ENCODE measurements around the gene NT5C1A. TPM values are rescaled to one million over a fixed set of nuclear protein-coding genes. Genes with fewer than 3 reads are reported as not detected.
A peak's percentile ranks its signal among the peaks of the same experiment; 100 is the strongest.

The NT5C1A gene
- total RNA-seq (2014; rRNA removed), result not detected in 2 replicates
- not detected for Bru-seq, nascent RNA
- not detected for BruChase-seq, experiment 1, labeled RNA remaining after a 6-hour chase
- not detected for BruChase-seq, experiment 2, labeled RNA remaining after a 2-hour chase
- long read RNA-seq, result 0 reads

GRCh38 chr1:39671793-39672550 is at the start of gene NT5C1A:
NT5C1A (minus strand) TSS chr1:39672107; CDS start chr1:39672038, 69 bp downstream.
- BruUV-seq (replicated peaks), result no TSS peak
- H3K36me3 ChIP-seq (ENCODE audit: low read depth, low read length), result no peaks in the 10 kb centered on the region
- CTCF ChIA-PET, result interaction anchor here (0.7 kb wide), 1 partner anchor 1959 kb away, joined by 3 read pairs; no protein-coding TSS in a partner anchor
- no peaks in the 10 kb centered on the region for H4K20me1 ChIP-seq (ENCODE audit: low read length)
- DNase-seq (no peak), ATAC-seq (peak; percentile 67)
- H3F3A ChIP-seq (ENCODE audit: low read length, unreplicated experiment), result no peaks in the 10 kb centered on the region
- intact Hi-C loops (cut with micrococcal nuclease), result no loop called here
- peak within 1 kb of the TSS; percentile 63 for H3K4me3 ChIP-seq (ENCODE audit: low read length)
- no peak for TF ChIP-seq EZH2 (IDR thresholded peaks at IDR 0.05; ENCODE audit: low read length, unreplicated experiment)
- TF ChIP-seq, protein P1, sequence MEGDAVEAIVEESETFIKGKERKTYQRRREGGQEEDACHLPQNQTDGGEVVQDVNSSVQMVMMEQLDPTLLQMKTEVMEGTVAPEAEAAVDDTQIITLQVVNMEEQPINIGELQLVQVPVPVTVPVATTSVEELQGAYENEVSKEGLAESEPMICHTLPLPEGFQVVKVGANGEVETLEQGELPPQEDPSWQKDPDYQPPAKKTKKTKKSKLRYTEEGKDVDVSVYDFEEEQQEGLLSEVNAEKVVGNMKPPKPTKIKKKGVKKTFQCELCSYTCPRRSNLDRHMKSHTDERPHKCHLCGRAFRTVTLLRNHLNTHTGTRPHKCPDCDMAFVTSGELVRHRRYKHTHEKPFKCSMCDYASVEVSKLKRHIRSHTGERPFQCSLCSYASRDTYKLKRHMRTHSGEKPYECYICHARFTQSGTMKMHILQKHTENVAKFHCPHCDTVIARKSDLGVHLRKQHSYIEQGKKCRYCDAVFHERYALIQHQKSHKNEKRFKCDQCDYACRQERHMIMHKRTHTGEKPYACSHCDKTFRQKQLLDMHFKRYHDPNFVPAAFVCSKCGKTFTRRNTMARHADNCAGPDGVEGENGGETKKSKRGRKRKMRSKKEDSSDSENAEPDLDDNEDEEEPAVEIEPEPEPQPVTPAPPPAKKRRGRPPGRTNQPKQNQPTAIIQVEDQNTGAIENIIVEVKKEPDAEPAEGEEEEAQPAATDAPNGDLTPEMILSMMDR (conservative IDR thresholded peaks at IDR 0.05; ENCODE audit: low read depth, low read length), result no peak
- no peak for TF ChIP-seq EZH2phosphoT487 (IDR thresholded peaks at IDR 0.05; ENCODE audit: borderline replicate concordance, low read length)
- no peak within 1 kb of the TSS for H3K9ac ChIP-seq (ENCODE audit: low read length)
- H2AFZ ChIP-seq (ENCODE audit: low read length), result peak within 1 kb of the TSS; percentile 72
- no peaks in the 10 kb centered on the region; the same call in 1 of the 2 replicates for H3K4me1 ChIP-seq (ENCODE audit: insufficient read depth, low read length)
- H3K9me2 ChIP-seq (replicated peaks; ENCODE audit: low read length), result no peaks in the 10 kb centered on the region
- H3K4me2 ChIP-seq (ENCODE audit: low read length), result peak within 1 kb of the TSS; percentile 86
- no peaks in the 10 kb centered on the region for H3K9me3 ChIP-seq (ENCODE audit: low read length)
- POLR2A ChIA-PET (ENCODE audit: unreplicated experiment), result no interaction called here
- no peaks in the 10 kb centered on the region for H3K79me2 ChIP-seq (ENCODE audit: low read length)
- peaks cover 21% of the 10 kb centered on the region for H3K27me3 ChIP-seq (ENCODE audit: low read length)
- no peak within 1 kb of the TSS for H3K27ac ChIP-seq (ENCODE audit: low read length)

DNA sequence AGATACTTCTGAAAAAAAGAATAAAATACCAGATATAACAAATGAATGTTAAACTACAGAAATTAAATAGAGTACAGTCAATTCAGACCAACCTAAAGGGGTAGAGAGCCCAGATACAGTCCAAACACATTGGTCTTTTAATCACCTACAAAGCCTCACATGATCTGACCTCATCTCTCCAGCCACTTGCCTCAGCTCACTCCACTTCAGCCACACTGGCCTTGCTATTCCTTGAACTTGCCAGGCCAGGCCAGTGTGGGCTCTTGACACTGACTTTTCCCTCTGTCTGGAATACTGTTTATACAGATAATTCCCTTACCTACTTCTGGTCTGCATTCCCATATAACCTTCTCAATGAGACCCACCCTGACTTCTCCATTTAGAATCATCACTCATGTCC is 49.8 kb upstream of the NT5C1A start:
- intact Hi-C loops (cut with micrococcal nuclease), result loop anchor here (2.0 to 10.0 kb wide), 4 partner anchors 21 to 627 kb away; no protein-coding TSS in a partner anchor
- ATAC-seq, result no peak
- BruUV-seq (replicated peaks), result no TSS peak

More for the DNA sequence above, 49.8 kb upstream of the NT5C1A start:
- ChIA-PET CTCF (interaction anchor here (0.5 kb wide), 1 partner anchor 261 kb away, joined by 6 read pairs; no protein-coding TSS in a partner anchor), POLR2A (ENCODE audit: unreplicated experiment) (no interaction called here)
- TF ChIP-seq, protein P1 (conservative IDR thresholded peaks at IDR 0.05; ENCODE audit: low read depth, low read length), result no peak
- TF ChIP-seq EZH2phosphoT487 (IDR thresholded peaks at IDR 0.05; ENCODE audit: borderline replicate concordance, low read length), result no peak
- no peak for TF ChIP-seq EZH2 (IDR thresholded peaks at IDR 0.05; ENCODE audit: low read length, unreplicated experiment)
- Histone ChIP-seq H3K4me3 (ENCODE audit: low read length) (no peak overlapping the region), H4K20me1 (ENCODE audit: low read length) (no peaks in the 10 kb centered on the region), H3K9me3 (ENCODE audit: low read length) (no peaks in the 10 kb centered on the region), H3K79me2 (ENCODE audit: low read length) (no peaks in the 10 kb centered on the region), H3K9me2 (replicated peaks; ENCODE audit: low read length) (no peaks in the 10 kb centered on the region), H3K9ac (ENCODE audit: low read length) (no peak overlapping the region), H3K36me3 (ENCODE audit: low read depth, low read length) (no peaks in the 10 kb centered on the region), H2AFZ (ENCODE audit: low read length) (no peak overlapping the region), H3K4me2 (ENCODE audit: low read length) (no peak overlapping the region), H3F3A (ENCODE audit: low read length, unreplicated experiment) (no peaks in the 10 kb centered on the region), H3K27ac (ENCODE audit: low read length) (no peak overlapping the region), H3K4me1 (ENCODE audit: insufficient read depth, low read length) (peaks cover 12% of the 10 kb centered on the region), H3K27me3 (ENCODE audit: low read length) (peaks cover 11% of the 10 kb centered on the region; the same call in 1 of the 2 replicates)
- DNase-seq, result no peak
